K562 (cell line): ENCODE measurements around the gene CDCA5. TPM values are rescaled to one million over a fixed set of nuclear protein-coding genes. Genes with fewer than 3 reads are reported as not detected.

ENCODE experiments used
- CREB5 ChIP-seq: fragments of 250-450 bp; sonication (Bioruptor Pico); IDR thresholded peaks from 2 replicates; pipeline ENCODE4 v1.5.0; 2020; ENCODE audit warnings: mild to moderate bottlenecking
- E2F4 ChIP-seq: sonication (generic); formaldehyde crosslinking; IDR thresholded peaks from 2 replicates; pipeline ENCODE4 v1.8.0; 2022; ENCODE audit warnings: mild to moderate bottlenecking, low read depth, missing genetic modification reagents
- EP400 ChIP-seq: fragments of 450-650 bp; IDR thresholded peaks from 2 replicates; pipeline ENCODE4 v1.6.1; 2017; ENCODE audit warnings: antibody characterized with exemption, mild to moderate bottlenecking, moderate library complexity
- FOXP1 ChIP-seq: sonication (generic); formaldehyde crosslinking; IDR thresholded peaks from 2 replicates; pipeline ENCODE4 v1.8.0; 2022; ENCODE audit warnings: mild to moderate bottlenecking, missing genetic modification reagents
- GABPB1 ChIP-seq: sonication (generic); formaldehyde crosslinking; IDR thresholded peaks from 2 replicates; pipeline ENCODE4 v1.8.0; 2022; ENCODE audit warnings: mild to moderate bottlenecking, missing genetic modification reagents
- HOMEZ ChIP-seq: fragments of 250-450 bp; sonication (Bioruptor Pico); IDR thresholded peaks from 2 replicates; pipeline ENCODE4 v1.4.0; 2020; ENCODE audit warnings: mild to moderate bottlenecking, moderate library complexity
- JUN ChIP-seq, 2 experiments: sonication (generic) in 1 of 2; formaldehyde crosslinking in 1 of 2; IDR thresholded peaks; 2 replicates each; pipeline versions ENCODE4 v1.6.1 to v1.8.0; 2012 to 2022; ENCODE audit warnings: borderline replicate concordance in 2 of 2, mild to moderate bottlenecking in 2 of 2, improper control_type of control experiment in 1 of 2, low read depth in 1 of 2, low read length in 1 of 2, missing genetic modification reagents in 1 of 2
- LCOR ChIP-seq: sonication (generic); formaldehyde crosslinking; IDR thresholded peaks from 2 replicates; pipeline ENCODE4 v1.8.0; 2022; ENCODE audit warnings: mild to moderate bottlenecking, missing genetic modification reagents
- MAX ChIP-seq: sonication (generic); formaldehyde crosslinking; IDR thresholded peaks from 2 replicates; pipeline ENCODE4 v1.9.0; 2022; ENCODE audit warnings: mild to moderate bottlenecking, missing genetic modification reagents
- MTF1 ChIP-seq: fragments of 250-450 bp; sonication (Bioruptor Pico); IDR thresholded peaks from 2 replicates; pipeline ENCODE4 v1.9.0; 2021; ENCODE audit warnings: moderate library complexity, mild to moderate bottlenecking, inconsistent platforms, borderline replicate concordance
- NFATC3 ChIP-seq: fragments of 450-650 bp; IDR thresholded peaks from 2 replicates; pipeline ENCODE4 v1.6.1; 2017; ENCODE audit warnings: mild to moderate bottlenecking
- NFIX ChIP-seq: fragments of 250-450 bp; sonication (Bioruptor Pico); IDR thresholded peaks from 2 replicates; pipeline ENCODE4 v1.4.0; 2020; ENCODE audit warnings: low read depth, mild to moderate bottlenecking, moderate library complexity
- NR2F6 ChIP-seq: fragments of 450-650 bp; formaldehyde crosslinking; IDR thresholded peaks from 2 replicates; pipeline ENCODE4 v1.4.0; 2020; ENCODE audit warnings: mild to moderate bottlenecking
- PCBP1 ChIP-seq: fragments of 200-400 bp; formaldehyde crosslinking; IDR thresholded peaks from 2 replicates; pipeline ENCODE4 v1.6.1; 2018; ENCODE audit warnings: mild to moderate bottlenecking, low read depth, low read length; ENCODE audit not compliant: poor library complexity, severe bottlenecking
- POLR2B ChIP-seq: fragments of 450-650 bp; IDR thresholded peaks from 2 replicates; pipeline ENCODE4 v1.6.1; 2018; ENCODE audit warnings: low read depth; ENCODE audit not compliant: partially characterized antibody
- RBFOX2 ChIP-seq: fragments of 200-400 bp; formaldehyde crosslinking; IDR thresholded peaks from 2 replicates; pipeline ENCODE4 v1.6.1; 2017; ENCODE audit warnings: low read depth, mild to moderate bottlenecking, low read length, moderate library complexity
- SMC3 ChIP-seq: conservative IDR thresholded peaks from 2 replicates; pipeline ENCODE4 v1.6.1; 2011; ENCODE audit warnings: low read depth, low read length, improper control_type of control experiment; ENCODE audit not compliant: insufficient read depth
- ZBTB34 ChIP-seq: fragments of 250-450 bp; sonication (Bioruptor Pico); IDR thresholded peaks from 2 replicates; pipeline ENCODE4 v1.8.0; 2021; ENCODE audit warnings: mild to moderate bottlenecking, moderate library complexity
- ZNF124 ChIP-seq: sonication (generic); formaldehyde crosslinking; IDR thresholded peaks from 2 replicates; pipeline ENCODE4 v1.8.1; 2022; ENCODE audit warnings: missing genetic modification reagents
- ZNF511 ChIP-seq: sonication (generic); formaldehyde crosslinking; IDR thresholded peaks from 2 replicates; pipeline ENCODE4 v1.8.0; 2022; ENCODE audit warnings: mild to moderate bottlenecking, missing genetic modification reagents
- polyA plus RNA-seq, 8 experiments: library from polyadenylated mRNA; depleted of rRNA in 4 of 8; stranded (reverse) in 5 of 8; unstranded in 3 of 8; fragments of >200 nt; fragmentation: Nextera tagmentation in 2 of 8; fragmentation: Illumina TruSeq in 1 of 8; extraction: Ambion mirVana in 2 of 8; extraction: Trizol in 1 of 8; gene quantifications; 2 replicates each; pipeline versions ENCODE4 v1.2.1 to v1.2.3, GENCODE V29; 2011 to 2014; ENCODE audit warnings: inconsistent platforms in 1 of 8, missing spikeins in 1 of 8
- total RNA-seq, 7 experiments: library from RNA; depleted of rRNA in 6 of 7; stranded (reverse); fragments of >200 nt in 6 of 7; fragmentation: Illumina TruSeq in 2 of 7; extraction: Trizol in 2 of 7; gene quantifications; 2 replicates each; pipeline versions ENCODE4 v1.2.1 to v1.2.3, GENCODE V29; 2011 to 2021; ENCODE audit warnings: low replicate concordance in 1 of 7

The CDCA5 gene
- total and polyA plus RNA-seq, 9 of the 15 experiments (the other 6 are each of a cell fraction or from before 2014, with no cell fraction given): 18.9 to 94.3 (median 64.6) TPM

- TF ChIP-seq CREB5 (CRISPR knock-in tag) (no peak), PCBP1 (no peak), RBFOX2 (peak; percentile 52; the same call in 1 of the 2 replicates), JUN (IDR thresholded peaks at IDR 0.05; ENCODE audit: borderline replicate concordance, low read depth, low read length) (no peak), JUN (CRISPR knock-in tag; IDR thresholded peaks at IDR 0.05; ENCODE audit: borderline replicate concordance) (no peak), NR2F6 (CRISPR knock-in tag) (no peak), ZNF124 (CRISPR knock-in tag) (no peak), NFATC3 (no peak), HOMEZ (CRISPR knock-in tag) (no peak), POLR2B (no peak), MTF1 (CRISPR knock-in tag) (no peak), ZBTB34 (CRISPR knock-in tag) (no peak), NFIX (CRISPR knock-in tag) (no peak), FOXP1 (0 out of 2 replicates have a peak, but pooled peaks have one; percentile 62), LCOR (CRISPR knock-in tag) (no peak), SMC3 (peak; percentile 58; the same call in 1 of the 2 replicates), GABPB1 (no peak), E2F4 (CRISPR knock-in tag) (no peak), EP400 (no peak), ZNF511 (CRISPR knock-in tag) (no peak), MAX (CRISPR knock-in tag) (no peak)
Measured at GRCh38 chr11:65078151-65078550, 5.7 kb downstream of the CDCA5 start (continued).
